H9 (cell line): ENCODE results near the gene OGFOD2. TPM values are rescaled to one million over a fixed set of nuclear protein-coding genes. Genes with fewer than 3 reads are reported as not detected.

Experiments used
- DNase-seq: peaks from one replicate; pipeline ENCODE4 v3.0.0-alpha.2; 2017
- H2AFZ ChIP-seq: one replicate; pipeline ENCODE4 v1.6.1; 2013; ENCODE audit warnings: mild to moderate bottlenecking, low read length, control low read depth, moderate library complexity
- H2AK5ac ChIP-seq: 2 replicates; pipeline ENCODE4 v1.6.1; 2013; ENCODE audit warnings: low read length, control low read depth, mixed read lengths; ENCODE audit not compliant: insufficient read length
- H2BK120ac ChIP-seq: one replicate; pipeline ENCODE4 v1.6.1; 2013; ENCODE audit warnings: low read depth, mild to moderate bottlenecking, low read length, control low read depth, inconsistent platforms; ENCODE audit not compliant: poor library complexity, severe bottlenecking
- H2BK12ac ChIP-seq: 2 replicates; pipeline ENCODE4 v1.6.1; 2013; ENCODE audit warnings: low read length, control low read depth, mixed read lengths, low read depth; ENCODE audit not compliant: insufficient read length
- H2BK15ac ChIP-seq: 2 replicates; pipeline ENCODE4 v1.6.1; 2013; ENCODE audit warnings: low read depth, low read length, control low read depth
- H2BK20ac ChIP-seq: one replicate; pipeline ENCODE4 v1.6.1; 2013; ENCODE audit warnings: low read depth, mild to moderate bottlenecking, low read length, control low read depth, inconsistent platforms; ENCODE audit not compliant: poor library complexity, severe bottlenecking
- H2BK5ac ChIP-seq: 2 replicates; pipeline ENCODE4 v1.6.1; 2013; ENCODE audit warnings: low read length, control low read depth, mixed read lengths; ENCODE audit not compliant: insufficient read length
- H3K14ac ChIP-seq: 2 replicates; pipeline ENCODE4 v1.6.1; 2013; ENCODE audit warnings: low read length, control low read depth; ENCODE audit not compliant: insufficient read depth
- H3K18ac ChIP-seq: 2 replicates; pipeline ENCODE4 v1.6.1; 2013; ENCODE audit warnings: low read depth, mild to moderate bottlenecking, mixed read lengths, low read length, control low read depth; ENCODE audit not compliant: insufficient read length
- H3K23ac ChIP-seq: 2 replicates; pipeline ENCODE4 v1.6.1; 2013; ENCODE audit warnings: low read length, control low read depth, mixed read lengths, low read depth; ENCODE audit not compliant: insufficient read length
- H3K23me2 ChIP-seq: 2 replicates; pipeline ENCODE4 v1.6.1; 2013; ENCODE audit warnings: low read depth, mild to moderate bottlenecking, mixed read lengths, low read length, control low read depth; ENCODE audit not compliant: insufficient read length, poor library complexity, severe bottlenecking
- H3K27ac ChIP-seq: 2 replicates; pipeline ENCODE4 v1.5.1; 2013; ENCODE audit warnings: low read length, control low read depth, mixed read lengths, low read depth; ENCODE audit not compliant: insufficient read length
- H3K27me3 ChIP-seq: 2 replicates; pipeline ENCODE4 v1.6.1; 2013; ENCODE audit warnings: low read length, control low read depth, inconsistent platforms; ENCODE audit not compliant: insufficient read depth
- H3K4ac ChIP-seq: 2 replicates; pipeline ENCODE4 v1.6.1; 2013; ENCODE audit warnings: low read depth, mild to moderate bottlenecking, control low read depth, inconsistent platforms, low read length, moderate library complexity
- H3K4me1 ChIP-seq: 2 replicates; pipeline ENCODE4 v1.6.1; 2013; ENCODE audit warnings: low read length, control low read depth, inconsistent platforms; ENCODE audit not compliant: insufficient read depth
- H3K4me2 ChIP-seq: 2 replicates; pipeline ENCODE4 v1.6.1; 2013; ENCODE audit warnings: low read length, control low read depth, mixed read lengths; ENCODE audit not compliant: insufficient read length, insufficient read depth
- H3K56ac ChIP-seq: 2 replicates; pipeline ENCODE4 v1.6.1; 2013; ENCODE audit warnings: low read depth, mild to moderate bottlenecking, mixed read lengths, low read length, control low read depth; ENCODE audit not compliant: insufficient read length
- H3K79me1 ChIP-seq: 2 replicates; pipeline ENCODE4 v1.6.1; 2013; ENCODE audit warnings: low read depth, mild to moderate bottlenecking, moderate library complexity, low read length, control low read depth, inconsistent platforms; ENCODE audit not compliant: insufficient read depth, poor library complexity, severe bottlenecking
- H3K79me2 ChIP-seq: 2 replicates; pipeline ENCODE4 v1.6.1; 2013; ENCODE audit warnings: low read length, control low read depth, inconsistent platforms; ENCODE audit not compliant: insufficient read depth
- H3K9ac ChIP-seq: 2 replicates; pipeline ENCODE4 v1.6.1; 2013; ENCODE audit warnings: low read length, control low read depth, mixed read lengths; ENCODE audit not compliant: insufficient read length; ENCODE audit errors: extremely low read depth
- H3K9me3 ChIP-seq: one replicate; pipeline ENCODE4 v1.6.1; 2013; ENCODE audit warnings: low read depth, low read length, inconsistent platforms; ENCODE audit not compliant: control insufficient read depth
- H3T11ph ChIP-seq: one replicate; pipeline ENCODE4 v1.6.1; 2013; ENCODE audit warnings: mild to moderate bottlenecking, low read length, control low read depth, inconsistent platforms
- H4K20me1 ChIP-seq: one replicate; pipeline ENCODE4 v1.6.1; 2013; ENCODE audit not compliant: control insufficient read depth, insufficient read length, insufficient read depth
- H4K5ac ChIP-seq: 2 replicates; pipeline ENCODE4 v1.6.1; 2013; ENCODE audit warnings: low read depth, mild to moderate bottlenecking, mixed read lengths, low read length, control low read depth; ENCODE audit not compliant: insufficient read length
- H4K8ac ChIP-seq: replicated peaks from 2 replicates; pipeline ENCODE4 v1.6.1; 2013; ENCODE audit warnings: low read length, control low read depth, mixed read lengths, low read depth; ENCODE audit not compliant: insufficient read length
- H4K91ac ChIP-seq: 2 replicates; pipeline ENCODE4 v1.6.1; 2013; ENCODE audit warnings: low read depth, mild to moderate bottlenecking, moderate library complexity, mixed read lengths, low read length, control low read depth; ENCODE audit not compliant: insufficient read length
- H3K27ac Mint-ChIP-seq, 3 experiments: 2 replicates in 2 of 3; 3 replicates in 1 of 3; pipeline ENCODE4 v1.8.0; 2020 to 2021; ENCODE audit warnings: mixed read lengths in 3 of 3, mild to moderate bottlenecking in 1 of 3, moderate library complexity in 1 of 3
- H3K27me3 Mint-ChIP-seq: 2 replicates; pipeline ENCODE4 v1.8.0; 2021; ENCODE audit warnings: low read depth, mild to moderate bottlenecking, moderate library complexity, mixed read lengths
- H3K36me3 Mint-ChIP-seq, 3 experiments: 2 replicates in 2 of 3; 3 replicates in 1 of 3; pipeline ENCODE4 v1.8.0; 2020 to 2021; ENCODE audit warnings: low read depth in 3 of 3, mixed read lengths in 3 of 3; ENCODE audit not compliant: insufficient read depth in 1 of 3
- H3K4me1 Mint-ChIP-seq, 2 experiments: 2 replicates each; pipeline ENCODE4 v1.8.0; 2020; ENCODE audit warnings: mixed read lengths in 2 of 2
- H3K4me3 Mint-ChIP-seq, 2 experiments: 2 replicates in 1 of 2; 3 replicates in 1 of 2; pipeline ENCODE4 v1.8.0; 2020 to 2021; ENCODE audit warnings: mild to moderate bottlenecking in 2 of 2, mixed read lengths in 2 of 2, moderate library complexity in 1 of 2
- H3K9me3 Mint-ChIP-seq, 2 experiments: 2 replicates in 1 of 2; 3 replicates in 1 of 2; pipeline ENCODE4 v1.8.0; 2020; ENCODE audit warnings: mild to moderate bottlenecking in 2 of 2, mixed read lengths in 2 of 2, moderate library complexity in 1 of 2
- WGBS: extraction: QIAGEN DNeasy Blood & Tissue Kit; methylation state at CpG from one replicate; pipeline ENCODE4 v1.1.7; 2013; ENCODE audit warnings: missing lambda C conversion rate, low lambda C conversion rate, mixed read lengths; ENCODE audit not compliant: insufficient read length; ENCODE audit errors: extremely low coverage; 5-methylcytosine and 5-hydroxymethylcytosine counted together
- total RNA-seq: library from RNA; stranded (reverse); gene quantifications from 2 replicates; pipeline ENCODE4 v1.2.1, GENCODE V29; 2021
- TF ChIP-seq, protein P1 (sequence below): fragments of 200-600 bp; sonication (generic); conservative IDR thresholded peaks from 3 replicates; pipeline ENCODE4 v1.8.0; 2021; ENCODE audit warnings: antibody characterized with exemption, mild to moderate bottlenecking

The OGFOD2 gene
- total RNA-seq, 1 experiment from 2014 or later = 14.7 TPM

DNA sequence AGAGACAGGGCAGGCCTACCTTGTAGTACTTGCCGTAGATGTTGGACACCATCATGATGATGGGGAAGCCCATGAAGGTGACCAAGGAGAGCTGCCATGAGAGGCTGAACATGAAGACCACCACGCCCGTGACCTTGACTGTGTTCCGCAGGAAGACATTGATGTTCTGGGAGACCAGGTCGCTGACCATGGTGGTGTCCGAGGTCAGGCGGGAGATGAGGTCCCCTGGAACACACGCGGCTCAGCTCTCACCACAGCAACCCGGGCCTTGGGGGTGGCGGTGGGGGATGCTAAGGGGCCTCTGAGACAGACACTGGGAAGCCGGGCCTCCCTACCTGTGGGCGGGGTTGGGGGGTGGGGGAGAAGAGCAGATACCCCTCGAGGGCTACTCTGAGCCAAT, 26.4 kb upstream of the OGFOD2 start:
- Histone ChIP-seq H3K79me1 (no peaks in the 10 kb centered on the region), H2BK5ac (no peak overlapping the region), H3K14ac (no peak overlapping the region; the same call in 1 of the 2 replicates), H3T11ph (no peak overlapping the region), H3K4ac (no peak overlapping the region), H3K9ac (no peak overlapping the region), H4K20me1 (peaks cover 3% of the 10 kb centered on the region), H3K27ac (no peak overlapping the region), H3K56ac (no peak overlapping the region), H2BK12ac (no peak overlapping the region), H3K23ac (no peak overlapping the region), H2BK120ac (no peak overlapping the region), H3K27me3 (no peaks in the 10 kb centered on the region), H3K4me1 (no peaks in the 10 kb centered on the region), H3K4me2 (no peak overlapping the region), H4K8ac (no peak overlapping the region), H4K91ac (no peak overlapping the region), H3K23me2 (no peaks in the 10 kb centered on the region), H4K5ac (no peak overlapping the region), H2BK15ac (no peak overlapping the region), H2BK20ac (no peak overlapping the region), H3K9me3 (no peaks in the 10 kb centered on the region), H2AK5ac (no peak overlapping the region), H3K79me2 (no peaks in the 10 kb centered on the region), H2AFZ (no peak overlapping the region), H3K18ac (no peak overlapping the region)
- no peak overlapping the region for H3K4me3 Mint-ChIP-seq
- no peak overlapping the region for H3K27ac Mint-ChIP-seq
- TF ChIP-seq, protein P1, sequence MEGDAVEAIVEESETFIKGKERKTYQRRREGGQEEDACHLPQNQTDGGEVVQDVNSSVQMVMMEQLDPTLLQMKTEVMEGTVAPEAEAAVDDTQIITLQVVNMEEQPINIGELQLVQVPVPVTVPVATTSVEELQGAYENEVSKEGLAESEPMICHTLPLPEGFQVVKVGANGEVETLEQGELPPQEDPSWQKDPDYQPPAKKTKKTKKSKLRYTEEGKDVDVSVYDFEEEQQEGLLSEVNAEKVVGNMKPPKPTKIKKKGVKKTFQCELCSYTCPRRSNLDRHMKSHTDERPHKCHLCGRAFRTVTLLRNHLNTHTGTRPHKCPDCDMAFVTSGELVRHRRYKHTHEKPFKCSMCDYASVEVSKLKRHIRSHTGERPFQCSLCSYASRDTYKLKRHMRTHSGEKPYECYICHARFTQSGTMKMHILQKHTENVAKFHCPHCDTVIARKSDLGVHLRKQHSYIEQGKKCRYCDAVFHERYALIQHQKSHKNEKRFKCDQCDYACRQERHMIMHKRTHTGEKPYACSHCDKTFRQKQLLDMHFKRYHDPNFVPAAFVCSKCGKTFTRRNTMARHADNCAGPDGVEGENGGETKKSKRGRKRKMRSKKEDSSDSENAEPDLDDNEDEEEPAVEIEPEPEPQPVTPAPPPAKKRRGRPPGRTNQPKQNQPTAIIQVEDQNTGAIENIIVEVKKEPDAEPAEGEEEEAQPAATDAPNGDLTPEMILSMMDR = no peak
- no CpG with 5 or more reads among the region's 14 CpGs for WGBS
- no peaks in the 10 kb centered on the region for H3K36me3 Mint-ChIP-seq
- H3K9me3 Mint-ChIP-seq = no peaks in the 10 kb centered on the region
- H3K4me1 Mint-ChIP-seq = peaks cover 0 to 11% of the 10 kb centered on the region in 2 experiments; a peak in 2 of 4 replicates
- no peak for DNase-seq
- peaks cover 73% of the 10 kb centered on the region for H3K27me3 Mint-ChIP-seq
